Stomach (tissue), 9 donors: ENCODE data around the gene TMEM88. TPM values are rescaled to one million over a fixed set of nuclear protein-coding genes. Genes with fewer than 3 reads are reported as not detected.

Source experiments
- DNase-seq, 2 donors: peaks; one replicate each; pipeline versions ENCODE4 v3.0.0 to v3.0.0-alpha.2; 2013 to 2019
- H3K27ac ChIP-seq, 5 donors: fragments of 200-600 bp in 4 of 5; sonication (generic) in 4 of 5; one replicate each; pipeline ENCODE4 v1.5.1; 2013 to 2019; ENCODE audit warnings: mild to moderate bottlenecking in 1 of 5, moderate library complexity in 1 of 5
- H3K27me3 ChIP-seq, 3 donors: fragments of 200-600 bp; sonication (generic); one replicate each; pipeline ENCODE4 v1.5.1; 2017 to 2019; ENCODE audit warnings: mixed run types in 1 of 3
- H3K36me3 ChIP-seq, 4 donors: fragments of 200-600 bp; sonication (generic); 1 replicate in 3 of 4; 2 replicates in 1 of 4; pipeline ENCODE4 v1.5.1; 2016 to 2019
- H3K4me1 ChIP-seq, 4 donors: fragments of 200-600 bp; sonication (generic); one replicate each; pipeline ENCODE4 v1.5.1; 2016 to 2019
- H3K4me3 ChIP-seq, 4 donors: fragments of 200-600 bp; sonication (generic) in 3 of 4; one replicate each; pipeline ENCODE4 v1.5.1; 2016 to 2019; ENCODE audit warnings: mild to moderate bottlenecking in 1 of 4
- H3K9me3 ChIP-seq, 4 donors: fragments of 200-600 bp; sonication (generic); one replicate each; pipeline ENCODE4 v1.5.1; 2016 to 2019
- EP300 ChIP-seq: sonication (generic); formaldehyde crosslinking; IDR thresholded peaks from one replicate; pipeline ENCODE4 v1.6.1; 2017; ENCODE audit warnings: antibody characterized with exemption
- POLR2A ChIP-seq, 4 donors: fragments of 450-650 bp; IDR thresholded peaks; one replicate each; pipeline ENCODE4 v1.6.1; 2016; ENCODE audit warnings: antibody characterized with exemption in 4 of 4, control low read depth in 2 of 4, mild to moderate bottlenecking in 1 of 4, moderate library complexity in 1 of 4
- POLR2AphosphoS5 ChIP-seq, 3 donors: sonication (generic); formaldehyde crosslinking; IDR thresholded peaks; one replicate each; pipeline ENCODE4 v1.6.1; 2016; ENCODE audit warnings: antibody characterized with exemption in 3 of 3
- WGBS, 5 donors: extraction: QIAGEN DNeasy Blood & Tissue Kit in 3 of 5; methylation state at CpG; one replicate each; pipeline versions ENCODE4 v1.1.5 to v1.1.7; 2013 to 2018; 5-methylcytosine and 5-hydroxymethylcytosine counted together
- intact Hi-C: fragments of 100-400 bp; cut with DNase I; formaldehyde crosslinking; loops from one replicate; pipeline ENCODE4 v1.15.1; 2023; ENCODE audit warnings: low total_unique reads
- polyA plus RNA-seq, 3 donors: library from polyadenylated mRNA; stranded (reverse); fragments of 200-250 nt; gene quantifications; one replicate each; pipeline ENCODE4 v1.2.3, GENCODE V29; 2013
- total RNA-seq, 5 donors: library from RNA; depleted of rRNA; stranded (reverse); fragments of >200 nt; gene quantifications; one replicate each; pipeline versions ENCODE4 v1.1.0 to v1.2.3, GENCODE V29; 2014 to 2016
- TF ChIP-seq, protein P1 (sequence below), 7 experiments: fragments of 450-650 bp in 4 of 7; fragments of 200-600 bp in 3 of 7; sonication (generic) in 3 of 7; IDR thresholded peaks; one replicate each; pipeline ENCODE4 v1.5.1; 2016 to 2019; ENCODE audit warnings: antibody characterized with exemption in 7 of 7, control low read depth in 2 of 7, mild to moderate bottlenecking in 1 of 7
- donor health status: healthy with polysubstance abuse.
- donor health status: Bipolar disorder and iron deficiency.
- donor health status: healthy.

Gene TMEM88
- total and polyA plus RNA-seq, 8 donors = 1.8 to 36.0 (median 10.4) TPM; not detected in 2

DNA sequence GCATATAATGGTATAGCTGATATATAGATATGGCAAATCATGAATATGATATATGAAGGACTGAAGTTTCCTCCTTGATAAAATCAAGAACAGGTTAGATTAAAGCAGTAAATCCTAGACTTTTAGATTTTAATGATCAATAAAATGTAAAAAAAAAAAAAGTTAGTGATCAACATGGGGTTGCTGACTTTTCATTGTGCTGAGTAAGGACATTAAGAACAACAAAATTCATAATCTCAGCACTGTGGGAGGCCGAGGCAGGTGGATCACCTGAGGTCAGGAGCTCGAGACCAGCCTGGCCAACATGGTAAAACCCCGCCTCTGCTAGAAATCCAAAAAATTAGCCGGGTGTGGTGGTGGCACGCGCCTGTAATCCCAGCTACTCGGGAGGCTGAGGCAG lies 23.4 kb downstream of the TMEM88 start:
- no peaks in the 10 kb centered on the region for H3K9me3 ChIP-seq
- peaks cover 4 to 57% (median 46%) of the 10 kb centered on the region in 4 donors for H3K36me3 ChIP-seq
- no peak for DNase-seq
- TF ChIP-seq POLR2A (IDR thresholded peaks at IDR 0.05) (no peak), POLR2AphosphoS5 (IDR thresholded peaks at IDR 0.05) (no peak), EP300 (no peak)
- TF ChIP-seq, protein P1, sequence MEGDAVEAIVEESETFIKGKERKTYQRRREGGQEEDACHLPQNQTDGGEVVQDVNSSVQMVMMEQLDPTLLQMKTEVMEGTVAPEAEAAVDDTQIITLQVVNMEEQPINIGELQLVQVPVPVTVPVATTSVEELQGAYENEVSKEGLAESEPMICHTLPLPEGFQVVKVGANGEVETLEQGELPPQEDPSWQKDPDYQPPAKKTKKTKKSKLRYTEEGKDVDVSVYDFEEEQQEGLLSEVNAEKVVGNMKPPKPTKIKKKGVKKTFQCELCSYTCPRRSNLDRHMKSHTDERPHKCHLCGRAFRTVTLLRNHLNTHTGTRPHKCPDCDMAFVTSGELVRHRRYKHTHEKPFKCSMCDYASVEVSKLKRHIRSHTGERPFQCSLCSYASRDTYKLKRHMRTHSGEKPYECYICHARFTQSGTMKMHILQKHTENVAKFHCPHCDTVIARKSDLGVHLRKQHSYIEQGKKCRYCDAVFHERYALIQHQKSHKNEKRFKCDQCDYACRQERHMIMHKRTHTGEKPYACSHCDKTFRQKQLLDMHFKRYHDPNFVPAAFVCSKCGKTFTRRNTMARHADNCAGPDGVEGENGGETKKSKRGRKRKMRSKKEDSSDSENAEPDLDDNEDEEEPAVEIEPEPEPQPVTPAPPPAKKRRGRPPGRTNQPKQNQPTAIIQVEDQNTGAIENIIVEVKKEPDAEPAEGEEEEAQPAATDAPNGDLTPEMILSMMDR (IDR thresholded peaks at IDR 0.05) = no peak
- peaks cover 8 to 37% (median 18%) of the 10 kb centered on the region in 4 donors for H3K4me1 ChIP-seq
- H3K27ac ChIP-seq = no peak overlapping the region
- no peaks in the 10 kb centered on the region for H3K27me3 ChIP-seq
- H3K4me3 ChIP-seq = no peak overlapping the region
- 84 to 90% (median 87%) methylated on average over 7 of the region's 7 CpGs for WGBS, 5 donors
- intact Hi-C loops = no loop called here

DNA sequence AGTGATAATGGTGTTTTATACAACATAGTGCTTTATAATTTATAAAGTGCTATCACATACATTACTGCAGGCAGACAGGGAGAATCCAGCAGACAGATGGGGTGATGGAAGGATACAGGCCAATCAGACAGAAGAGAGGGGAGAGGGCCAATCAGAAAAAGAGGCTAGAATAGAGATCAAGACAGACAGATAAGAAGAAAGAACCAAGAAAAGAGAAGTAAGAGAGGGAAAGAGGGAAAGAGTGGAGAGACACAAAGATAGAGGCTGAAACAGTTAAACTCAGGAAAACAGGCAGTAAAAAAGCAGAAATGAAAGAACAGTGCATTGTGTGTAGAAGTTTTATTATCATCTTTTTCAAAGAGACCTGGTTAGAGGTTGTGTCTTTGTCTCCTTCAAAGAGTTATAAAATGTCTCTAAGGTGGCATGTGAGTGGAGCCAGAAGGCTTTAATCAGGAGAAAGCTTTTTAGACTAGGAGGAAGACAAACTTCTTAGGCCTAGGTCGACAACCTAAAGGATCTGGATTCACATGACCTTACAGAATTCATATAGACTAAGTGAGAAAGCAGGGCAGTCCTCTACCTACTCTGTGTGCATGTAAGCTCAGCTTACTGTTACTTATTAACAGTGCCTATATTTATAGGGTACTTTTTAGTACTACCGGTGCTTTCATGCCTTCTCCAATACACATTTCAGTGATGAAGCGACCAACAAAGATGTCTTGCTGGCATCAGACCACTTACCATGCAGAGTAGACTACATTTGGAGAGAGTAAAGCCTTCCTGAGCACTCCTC lies 25.4 kb downstream of the TMEM88 start:
- Histone ChIP-seq H3K9me3 (no peaks in the 10 kb centered on the region), H3K27ac (no peak overlapping the region), H3K27me3 (no peaks in the 10 kb centered on the region), H3K36me3 (peaks cover 4 to 47% (median 32%) of the 10 kb centered on the region in 4 donors), H3K4me3 (no peak overlapping the region), H3K4me1 (peaks cover 8 to 45% (median 28%) of the 10 kb centered on the region in 4 donors)
- no peak for DNase-seq
- TF ChIP-seq EP300 (no peak), POLR2AphosphoS5 (IDR thresholded peaks at IDR 0.05) (no peak), POLR2A (IDR thresholded peaks at IDR 0.05) (no peak)
- TF ChIP-seq, protein P1 (IDR thresholded peaks at IDR 0.05) = no peak
- intact Hi-C loops = no loop called here
- WGBS, 5 donors = 63 to 75% (median 66%) methylated on average over 3 of the region's 3 CpGs

DNA sequence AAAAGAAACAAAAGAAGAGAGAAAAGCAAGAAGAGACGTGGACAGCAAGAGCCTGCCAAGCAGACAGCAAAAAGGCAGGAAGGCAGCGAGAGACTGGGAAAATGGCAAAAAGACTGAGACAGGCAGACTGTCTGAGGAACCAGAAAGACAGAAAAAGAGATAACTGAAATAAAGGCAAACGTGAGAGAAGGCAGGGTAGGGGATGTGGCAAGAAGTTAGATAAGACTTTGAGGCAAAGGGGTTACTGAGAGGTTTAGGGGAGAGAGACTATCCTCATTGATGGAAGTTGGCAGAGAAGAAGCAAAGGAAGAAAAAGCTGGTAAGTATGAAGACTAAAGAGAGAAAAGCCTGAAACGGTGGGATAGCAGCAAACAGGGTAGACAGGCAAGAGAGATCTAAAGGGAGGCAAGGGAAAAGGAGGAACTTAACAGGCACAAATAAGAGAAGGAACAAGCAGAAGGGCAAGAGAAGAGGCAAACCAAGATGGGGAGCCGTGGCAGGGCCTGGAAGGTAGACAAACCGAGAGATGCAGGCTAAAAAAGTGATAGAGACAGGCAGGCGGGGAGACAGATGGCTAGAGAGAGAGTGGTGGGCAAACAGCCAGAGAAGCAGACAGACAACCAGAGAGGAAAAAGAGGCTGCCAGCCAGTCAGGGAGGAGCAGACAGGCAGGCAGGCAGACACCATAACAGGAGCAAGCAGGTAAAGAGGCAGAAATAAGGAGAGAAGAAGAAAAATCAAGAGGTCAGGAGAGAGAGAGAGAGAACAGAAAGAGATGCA lies 26.6 kb downstream of the TMEM88 start:
- peak overlapping the region in 2 of 5 donors; percentile 97 to 98 for H3K27ac ChIP-seq
- intact Hi-C loops = no loop called here
- TF ChIP-seq POLR2AphosphoS5 (IDR thresholded peaks at IDR 0.05) = no peak
- TF ChIP-seq EP300 = no peak
- TF ChIP-seq POLR2A (IDR thresholded peaks at IDR 0.05) = no peak
- WGBS, 5 donors = 40 to 60% (median 50%) methylated on average over 7 of the region's 7 CpGs
- peak in 1 of 2 donors; percentile 43 for DNase-seq
- no peaks in the 10 kb centered on the region for H3K9me3 ChIP-seq
- no peaks in the 10 kb centered on the region for H3K27me3 ChIP-seq
- no peak overlapping the region for H3K4me3 ChIP-seq
- H3K36me3 ChIP-seq = peaks cover 4 to 41% (median 27%) of the 10 kb centered on the region in 4 donors
- peaks cover 8 to 56% (median 39%) of the 10 kb centered on the region in 4 donors for H3K4me1 ChIP-seq

DNA sequence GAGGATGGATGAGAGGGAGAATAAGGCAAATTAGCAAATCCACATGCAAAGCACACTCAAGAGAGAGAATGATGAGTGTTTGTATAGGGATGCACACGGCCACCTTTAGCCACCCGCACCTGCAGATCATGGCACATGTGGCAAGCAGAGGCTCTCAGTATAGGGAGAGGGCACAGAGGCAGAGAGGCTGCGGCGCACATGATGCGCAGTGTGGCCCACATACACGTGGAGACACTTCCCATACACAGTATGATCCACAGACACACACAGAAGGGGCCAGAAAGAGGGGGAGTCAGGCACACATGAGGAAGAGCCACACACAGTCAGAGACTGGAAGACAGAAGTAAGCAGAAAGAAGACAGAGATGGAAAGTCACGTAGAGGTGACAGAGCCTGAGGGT lies 27.2 kb downstream of the TMEM88 start:
- intact Hi-C loops = no loop called here

More for the DNA sequence above, 27.2 kb downstream of the TMEM88 start:
- Histone ChIP-seq H3K27ac (peak overlapping the region in 4 of 5 donors; percentile 95 to 98 (median 98)), H3K4me1 (peaks cover 8 to 62% (median 45%) of the 10 kb centered on the region in 4 donors), H3K4me3 (no peak overlapping the region), H3K27me3 (no peaks in the 10 kb centered on the region), H3K9me3 (no peaks in the 10 kb centered on the region), H3K36me3 (peaks cover 4 to 41% (median 27%) of the 10 kb centered on the region in 4 donors)
- DNase-seq = no peak
- TF ChIP-seq EP300 (no peak), POLR2A (IDR thresholded peaks at IDR 0.05) (no peak), POLR2AphosphoS5 (IDR thresholded peaks at IDR 0.05) (no peak)
- TF ChIP-seq, protein P1 (IDR thresholded peaks at IDR 0.05) = no peak
- WGBS, 5 donors = 64 to 78% (median 73%) methylated on average over 7 of the region's 7 CpGs
